Stimulated activated CD4-positive, alpha-beta T cell treated with anti-CD3 and anti-CD28 coated beads, Interleukin-15, amount 100 ng/mL, for 48 hours (primary cell): ENCODE results near the gene NEK6.

Source experiments
- DNase-seq, 2 donors: peaks; one replicate each; pipeline ENCODE4 v3.0.0-alpha.2; 2020; ENCODE audit warnings: low read depth in 2 of 2

Gene NEK6

DNA sequence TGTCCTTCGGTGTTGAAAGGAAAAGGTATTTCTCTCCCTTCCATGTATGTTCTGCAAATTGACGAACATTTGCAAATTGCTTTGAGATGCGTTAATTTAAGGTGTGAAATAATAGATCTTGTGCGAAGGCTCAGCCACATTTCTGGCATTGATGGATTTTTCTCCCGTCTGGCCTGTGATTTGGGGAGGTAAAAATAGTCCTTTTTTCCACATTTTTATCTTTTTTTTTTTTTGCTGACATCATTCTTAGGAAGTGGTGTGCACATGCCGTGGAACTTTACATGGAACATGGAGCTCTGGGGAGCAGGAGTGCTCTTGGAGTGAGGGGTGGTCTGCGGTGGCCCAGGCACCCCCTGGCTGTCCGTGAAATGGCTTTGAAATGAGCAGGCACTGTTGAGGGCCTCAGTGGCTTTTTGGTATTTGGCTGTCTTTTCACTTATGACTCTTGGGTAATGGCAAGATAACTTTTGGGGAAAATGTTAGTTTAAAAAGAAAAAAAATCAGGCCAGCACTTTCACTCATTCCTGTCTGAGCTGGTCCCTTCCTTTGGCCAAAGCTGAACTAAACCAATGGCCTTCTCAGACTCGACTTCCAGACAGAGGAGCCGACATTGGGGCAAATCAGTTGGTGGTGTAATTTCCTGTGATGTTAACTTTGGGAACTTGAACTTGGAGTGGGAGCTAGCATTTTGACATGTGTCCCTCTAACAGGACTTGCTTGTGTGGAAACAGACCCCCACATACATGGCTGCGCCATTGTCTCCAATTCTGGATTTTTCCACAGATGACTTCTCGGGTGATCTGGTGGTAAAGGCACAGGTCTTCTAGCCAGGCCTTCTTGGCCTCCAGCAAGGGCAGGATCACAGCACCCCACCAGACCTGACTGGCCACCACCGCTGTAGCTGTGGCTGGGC, 4.2 kb downstream of the NEK6 start:
- no peak for DNase-seq

DNA sequence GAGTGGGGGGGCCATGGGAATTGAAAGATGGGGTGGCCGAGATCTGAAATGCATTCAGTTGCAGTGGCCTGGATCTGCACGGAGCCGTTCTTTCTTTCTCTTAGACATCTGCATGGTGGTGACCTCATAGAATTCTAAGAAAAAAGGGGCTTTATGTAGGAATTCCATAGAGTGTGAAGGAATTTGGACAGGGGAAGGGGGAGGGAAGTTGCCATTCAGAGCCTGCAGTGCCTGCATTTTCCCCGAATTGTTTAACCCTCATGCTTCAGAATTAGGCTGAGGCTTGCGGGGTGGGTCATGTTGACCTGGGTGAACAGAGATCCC, 4.9 kb downstream of the NEK6 start:
- no peak for DNase-seq

DNA sequence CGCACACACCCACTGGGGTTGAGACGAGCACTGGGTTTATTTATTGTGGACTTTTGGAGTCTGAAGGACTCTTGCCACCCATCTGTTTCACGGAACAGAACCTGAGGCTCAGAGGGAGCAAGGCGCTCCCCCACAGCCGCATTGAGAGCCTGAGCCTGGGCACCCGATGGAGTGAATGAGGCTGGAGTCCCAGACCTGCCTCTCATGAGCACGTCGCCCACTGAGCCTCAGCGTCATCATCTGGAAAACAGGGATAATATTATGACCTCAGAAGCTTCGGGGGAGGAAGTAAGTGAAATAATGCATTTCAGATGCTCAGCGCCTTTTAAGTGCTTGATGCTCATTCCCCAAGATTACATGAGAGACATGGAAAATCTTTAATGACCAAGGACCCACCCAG, 5.5 kb downstream of the NEK6 start:
- DNase-seq: no peak

DNA sequence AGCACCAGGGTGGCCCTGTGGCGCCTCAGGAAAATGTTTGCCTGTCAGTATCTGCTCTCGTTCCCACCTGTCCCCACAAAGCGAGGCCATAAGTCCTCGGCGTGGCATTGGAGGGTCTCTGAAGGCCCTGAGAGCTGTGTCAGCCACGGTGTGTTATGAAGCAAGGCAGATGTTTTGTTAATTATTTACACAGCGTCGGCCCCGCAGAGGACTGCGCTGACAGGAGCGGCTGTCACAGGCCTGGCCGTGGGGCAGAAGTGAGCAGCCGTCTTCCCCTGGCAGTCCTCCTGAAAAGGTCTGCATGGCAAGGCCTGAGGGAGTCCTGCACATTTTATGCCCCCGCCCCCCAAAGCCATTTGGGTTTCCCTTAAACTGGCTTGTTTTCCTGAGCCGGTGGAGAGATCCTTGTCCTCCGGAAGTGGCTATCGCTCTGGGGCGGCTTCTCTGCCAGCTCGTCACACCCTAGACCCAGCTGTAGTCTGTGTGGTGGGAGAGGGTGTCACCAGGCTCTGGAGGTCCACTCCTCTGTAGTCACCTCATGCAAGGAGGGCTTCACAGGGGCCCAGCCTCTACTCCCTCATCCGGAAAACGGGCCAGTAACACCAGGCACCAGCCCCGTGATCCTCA, 6.2 kb downstream of the NEK6 start:
- DNase-seq: no peak

DNA sequence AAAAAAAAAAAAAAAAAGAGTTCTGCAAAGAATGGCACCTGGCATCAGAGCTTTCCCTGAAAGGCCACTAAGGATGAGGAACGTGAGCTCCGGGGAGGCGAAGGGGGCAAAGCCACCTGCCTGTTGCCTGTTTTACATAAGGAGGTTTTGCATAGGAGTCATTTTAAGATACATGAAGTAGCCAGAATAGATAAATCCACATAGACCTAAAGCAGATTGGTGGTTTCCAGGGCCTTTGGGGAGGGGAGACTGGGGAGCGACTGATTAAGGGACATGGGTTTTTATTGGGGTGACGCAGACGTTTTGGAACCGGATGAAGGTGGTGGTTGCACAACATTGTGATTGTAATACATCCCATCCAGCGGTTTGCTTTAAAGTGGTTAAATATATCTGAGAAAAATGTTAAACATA, 7.1 kb downstream of the NEK6 start:
- no peak for DNase-seq

DNA sequence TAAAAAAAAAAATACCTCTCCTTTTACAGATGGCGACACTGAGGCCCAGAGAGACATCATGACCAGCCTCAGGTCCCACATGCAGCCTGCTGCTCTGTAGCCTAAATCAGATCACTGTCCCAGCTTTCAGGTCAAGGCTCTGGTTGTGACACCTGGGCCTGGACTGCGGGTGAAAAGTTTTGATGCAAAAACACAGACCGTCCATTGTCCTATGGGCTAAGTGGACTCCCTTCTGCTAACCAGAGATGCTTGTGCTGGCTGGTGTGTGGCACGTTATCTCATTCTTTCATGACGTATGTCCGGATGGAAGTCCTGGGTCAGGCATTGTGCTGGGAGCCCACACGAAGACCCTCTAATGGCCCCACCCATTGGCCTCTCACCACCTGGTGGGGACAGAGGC, 7.8 kb downstream of the NEK6 start:
- DNase-seq: no peak

DNA sequence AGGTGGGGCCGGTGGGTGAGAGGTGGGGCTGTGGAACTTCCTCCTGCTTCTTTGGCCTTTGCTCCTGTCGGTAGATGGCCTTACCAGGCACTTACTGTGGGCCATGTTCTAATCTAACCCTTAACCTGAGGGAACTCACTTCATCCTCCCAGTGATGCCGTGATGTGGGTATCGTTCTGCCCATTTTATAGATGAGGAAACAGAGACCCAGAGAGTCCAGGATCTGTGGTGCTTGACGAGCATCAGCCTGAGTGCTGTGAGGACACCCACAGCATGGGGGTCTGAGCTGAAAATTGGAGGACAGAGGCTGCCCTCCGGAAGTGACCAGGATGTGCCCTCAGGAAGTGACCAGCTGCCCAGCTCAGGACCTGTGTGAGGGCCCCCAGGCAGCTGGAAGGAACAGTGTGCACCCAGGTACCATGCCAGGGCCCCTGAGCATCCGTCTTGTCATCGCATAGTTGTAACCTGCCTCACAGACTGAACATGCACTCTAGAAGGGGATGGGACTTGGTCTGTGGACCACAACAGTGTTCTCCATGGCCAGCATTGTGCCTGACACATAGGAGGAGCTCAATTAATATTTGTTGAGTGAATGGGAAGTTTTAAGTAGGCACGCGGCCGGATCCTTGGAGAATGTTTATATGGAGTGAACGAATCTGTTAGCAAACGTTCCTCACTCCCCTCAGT, 8.5 kb downstream of the NEK6 start:
- no peak for DNase-seq

DNA sequence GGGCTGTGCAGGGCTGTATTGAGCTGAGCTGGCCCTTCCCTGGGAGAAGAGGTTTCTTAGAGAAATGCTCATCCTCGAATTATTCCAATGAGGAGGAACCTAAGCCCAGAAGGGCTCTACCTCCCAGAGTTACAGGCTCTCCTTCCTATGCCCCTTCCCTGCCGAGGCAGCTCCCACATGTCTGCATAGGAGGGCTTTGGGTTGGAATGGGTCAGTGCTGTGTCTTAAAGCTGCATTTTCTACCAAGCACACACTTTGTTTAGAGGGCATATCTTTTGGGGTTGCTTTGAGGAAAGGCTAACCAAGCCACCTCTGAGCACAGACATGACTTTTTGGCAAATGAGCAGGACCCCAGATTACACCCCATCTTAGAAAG, 9.1 kb downstream of the NEK6 start:
- DNase-seq: no peak

DNA sequence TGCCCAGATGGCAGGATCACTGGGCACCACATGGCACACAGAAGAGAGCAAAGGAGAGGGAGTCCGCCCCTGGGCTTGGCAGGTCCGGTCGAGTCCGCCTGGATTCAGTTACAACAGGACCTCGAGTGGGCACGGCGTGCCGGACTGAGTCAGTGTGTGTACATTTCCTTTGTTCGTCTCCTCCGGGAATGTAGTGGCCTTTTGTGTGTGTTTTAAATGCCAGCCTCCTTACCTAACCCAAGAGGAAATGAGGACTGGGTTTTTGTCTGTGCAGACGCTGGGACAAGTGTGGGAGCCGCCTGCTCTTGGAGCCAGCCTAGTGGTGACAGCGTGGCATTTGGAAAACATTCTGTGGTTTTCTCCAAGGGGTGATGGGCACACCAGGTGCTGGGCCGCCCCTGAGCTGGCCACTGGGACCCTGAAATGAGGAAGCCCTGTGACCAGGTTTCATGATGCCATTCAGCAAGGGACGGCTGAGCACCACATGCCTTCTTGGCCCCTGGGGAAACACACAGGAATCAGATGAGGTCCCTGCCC, 9.6 kb downstream of the NEK6 start:
- DNase-seq: no peak

DNA sequence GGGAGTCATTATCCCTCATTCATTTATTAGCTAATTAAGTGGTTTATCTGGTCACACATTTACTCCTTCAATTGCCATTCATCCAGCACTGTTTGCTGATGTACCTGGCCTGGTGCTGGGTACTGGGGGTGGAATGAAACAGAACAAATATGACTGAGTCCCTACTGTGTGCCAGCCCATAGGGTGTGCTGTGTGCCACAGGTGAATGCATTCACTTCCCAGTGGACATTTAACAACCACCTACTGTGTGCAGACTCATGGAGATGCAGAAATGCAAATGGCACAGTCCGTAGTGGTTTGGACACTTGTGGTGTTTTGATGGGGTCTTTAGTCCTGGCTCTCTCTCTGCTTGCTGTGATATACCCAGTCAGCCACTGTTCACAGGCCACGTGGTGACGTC, 10.5 kb downstream of the NEK6 start:
- DNase-seq: no peak

DNA sequence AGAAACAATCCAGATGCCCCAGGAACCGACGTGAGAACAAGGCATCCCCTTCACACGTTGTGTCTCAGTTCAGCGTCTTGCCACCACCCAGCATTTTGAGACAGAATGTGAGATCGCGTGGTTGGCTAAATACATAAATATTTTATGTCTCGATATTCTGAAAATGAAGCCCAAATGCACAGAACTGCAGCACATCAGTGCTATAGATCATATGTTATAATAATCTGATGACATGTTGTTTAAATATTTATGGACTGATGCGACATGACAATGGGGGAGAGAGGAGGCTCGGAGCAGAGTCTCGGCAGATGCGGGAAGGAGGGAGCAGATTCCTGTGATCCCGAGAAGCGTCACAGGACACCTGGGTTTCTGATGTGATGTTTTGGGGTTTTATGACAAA, 10.9 kb downstream of the NEK6 start:
- no peak for DNase-seq

DNA sequence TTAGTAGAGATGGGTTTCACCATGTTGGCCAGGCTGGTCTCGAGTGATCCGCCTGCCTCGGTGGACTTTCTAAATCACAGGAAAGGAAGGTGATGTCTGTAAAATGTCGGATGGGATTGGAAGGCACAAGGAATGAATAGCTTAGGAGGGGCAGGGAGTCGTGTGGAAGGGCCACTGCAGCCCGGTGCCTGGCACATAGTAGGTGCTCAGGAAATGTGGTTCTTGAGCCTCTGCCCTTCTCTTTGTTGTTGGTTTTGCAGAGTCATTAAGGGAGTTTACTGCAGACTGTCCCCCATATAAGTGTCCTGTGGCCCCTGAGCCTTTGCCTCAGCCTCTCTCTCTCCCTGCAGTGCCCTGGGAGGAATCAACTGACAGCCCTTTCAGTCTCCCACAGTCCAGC, 11.8 kb downstream of the NEK6 start:
- no peak for DNase-seq

DNA sequence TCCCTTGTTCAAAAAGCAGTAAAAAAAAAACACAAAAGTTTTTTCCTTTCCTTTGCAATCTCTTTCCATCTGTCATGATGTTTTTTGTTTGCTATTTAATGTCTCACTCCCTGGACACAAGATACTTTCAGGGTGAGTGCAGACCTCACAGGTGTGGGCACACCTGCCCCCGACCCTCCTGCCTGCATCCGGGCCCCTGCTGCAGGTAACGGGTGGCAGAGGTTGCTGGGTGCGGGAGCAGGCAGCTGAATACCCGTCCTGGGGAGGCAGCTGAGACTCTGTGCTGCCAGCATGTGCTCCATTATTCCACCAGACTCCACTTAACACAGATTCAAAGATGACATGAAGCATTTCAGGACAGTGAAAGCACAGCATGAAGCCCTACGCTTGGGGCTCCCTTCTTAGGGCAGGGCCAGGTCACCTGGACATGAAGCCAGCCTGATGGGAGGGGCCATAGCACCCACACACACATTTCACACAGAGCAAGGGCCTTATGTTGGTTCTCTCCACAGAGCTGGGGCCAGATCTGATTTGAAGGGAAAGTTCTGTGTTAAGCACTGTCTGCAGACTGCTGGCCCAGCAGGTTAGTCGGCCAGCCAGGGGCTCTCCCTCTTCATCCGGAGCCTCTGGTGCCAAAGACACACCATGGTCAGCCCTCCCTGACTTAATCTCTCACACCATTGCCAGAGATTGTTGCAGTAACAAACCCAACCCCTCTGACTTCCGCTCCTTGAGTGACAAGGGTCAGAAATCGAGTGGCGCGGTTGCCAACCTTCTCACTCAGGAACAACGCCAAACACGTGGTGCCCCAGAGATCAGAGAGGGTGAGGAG, 13.0 kb downstream of the NEK6 start:
- no peak for DNase-seq

DNA sequence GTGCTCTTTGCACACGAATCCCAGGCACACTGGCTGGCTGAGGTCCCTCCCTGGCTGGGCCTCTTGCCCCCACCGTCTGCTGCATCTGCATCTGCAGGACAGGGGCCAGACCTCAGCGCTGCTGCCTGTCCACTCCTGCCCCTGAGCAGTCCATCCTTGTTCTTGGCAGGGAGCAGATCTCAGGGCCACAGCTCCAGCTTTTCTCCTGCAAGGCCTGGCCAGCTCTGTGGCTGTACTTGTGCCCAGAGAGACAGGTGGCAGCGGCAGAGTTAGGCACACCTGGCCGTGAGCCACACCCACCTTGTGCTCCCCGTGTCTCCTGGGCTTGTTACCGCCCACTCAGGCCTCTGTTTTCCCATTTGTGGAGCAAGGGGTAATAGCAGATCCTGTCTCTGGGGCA, 13.9 kb downstream of the NEK6 start:
- DNase-seq: no peak

DNA sequence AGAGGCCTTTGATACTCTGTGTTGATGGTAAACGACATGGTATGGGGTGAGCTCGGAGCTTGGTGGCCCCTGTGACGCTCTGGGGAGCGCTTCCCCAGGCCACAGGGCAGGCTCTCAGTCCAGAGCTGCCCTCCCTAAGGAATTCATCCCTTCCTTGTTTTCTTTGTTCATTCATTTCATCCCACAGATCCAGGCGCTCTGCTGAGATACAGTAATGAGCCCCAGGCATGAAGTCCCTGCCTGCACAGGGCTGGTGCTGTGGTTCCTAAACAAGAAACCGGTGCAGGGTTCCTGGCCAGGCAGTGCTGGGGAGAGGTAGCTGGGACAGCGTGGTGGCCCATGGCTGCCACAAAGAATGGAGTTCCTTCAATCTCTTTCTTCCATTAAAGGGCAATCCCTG, 14.4 kb downstream of the NEK6 start:
- no peak for DNase-seq

DNA sequence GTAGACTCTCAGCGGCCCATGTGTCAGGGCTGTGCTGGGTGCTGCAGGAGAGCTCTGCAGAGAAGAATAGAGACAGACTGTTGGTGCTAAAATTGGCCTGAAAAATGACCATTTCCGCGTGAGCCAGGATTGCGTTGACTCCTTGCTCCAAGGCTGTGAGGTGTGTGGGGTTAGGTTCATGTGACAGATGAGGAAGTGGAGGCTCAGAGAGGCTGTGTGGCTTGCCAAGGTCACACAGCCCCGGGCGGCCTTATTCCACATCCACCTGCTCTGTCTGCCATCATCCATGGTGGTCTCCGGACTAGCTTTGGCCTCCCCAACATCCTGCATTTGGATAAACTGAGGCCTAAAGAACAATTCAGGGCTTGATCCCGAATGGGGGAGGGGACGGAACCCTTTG, 15.2 kb downstream of the NEK6 start:
- no peak for DNase-seq

DNA sequence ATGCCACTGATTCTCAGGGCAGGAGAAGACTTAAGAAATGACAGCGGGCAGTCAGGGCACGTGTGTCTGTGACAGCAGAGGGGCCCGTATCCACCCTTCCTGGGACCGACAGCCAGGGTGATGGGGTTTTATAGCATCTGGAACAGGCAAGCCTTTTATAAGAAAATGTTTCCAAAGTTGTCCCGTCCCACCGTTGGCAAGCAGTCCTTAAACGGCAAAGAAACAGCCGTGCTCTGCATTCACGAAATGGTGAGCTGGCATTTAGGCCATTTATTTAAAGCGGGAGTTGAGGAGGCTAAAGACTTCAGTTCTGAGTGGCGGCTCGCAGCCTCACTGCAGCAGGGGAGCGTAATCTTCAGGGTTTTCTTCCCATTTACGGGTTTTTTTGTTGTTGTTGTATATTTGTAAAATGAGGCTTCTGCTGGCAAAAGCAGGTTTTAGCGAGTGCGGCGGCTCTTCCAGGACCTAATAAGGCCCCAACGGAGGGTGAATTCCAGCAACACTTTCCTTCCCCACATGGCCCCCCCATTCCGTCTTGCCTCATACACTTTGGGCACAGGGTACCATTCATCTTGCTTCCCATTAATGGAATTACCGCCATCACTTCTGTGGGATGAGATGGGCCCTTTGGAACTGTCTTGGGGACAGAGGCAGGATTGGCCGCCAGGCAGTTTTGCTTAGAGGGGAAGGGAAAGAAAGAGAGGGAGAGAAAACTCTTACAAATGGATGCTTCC, 15.8 kb downstream of the NEK6 start:
- DNase-seq: no peak

DNA sequence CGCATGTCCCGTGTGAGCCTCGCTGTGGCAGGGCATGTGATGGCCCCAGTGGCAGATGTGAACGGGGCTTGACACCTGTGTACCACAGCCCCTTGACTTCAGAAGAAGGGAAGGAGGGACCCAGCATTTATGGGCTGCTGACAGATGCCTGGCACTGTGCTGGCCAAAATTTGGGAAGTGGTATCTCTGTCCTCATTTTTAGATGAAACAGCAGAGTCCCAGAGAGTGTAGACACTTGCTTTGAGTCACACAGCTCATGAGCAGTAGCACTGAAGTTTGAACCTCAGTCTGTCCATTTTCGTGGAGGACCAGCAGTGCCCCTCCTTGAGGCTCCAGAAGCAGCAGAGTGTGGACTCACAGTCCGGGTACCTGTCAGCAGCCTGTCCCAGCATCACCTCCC, 16.5 kb downstream of the NEK6 start:
- DNase-seq: no peak

DNA sequence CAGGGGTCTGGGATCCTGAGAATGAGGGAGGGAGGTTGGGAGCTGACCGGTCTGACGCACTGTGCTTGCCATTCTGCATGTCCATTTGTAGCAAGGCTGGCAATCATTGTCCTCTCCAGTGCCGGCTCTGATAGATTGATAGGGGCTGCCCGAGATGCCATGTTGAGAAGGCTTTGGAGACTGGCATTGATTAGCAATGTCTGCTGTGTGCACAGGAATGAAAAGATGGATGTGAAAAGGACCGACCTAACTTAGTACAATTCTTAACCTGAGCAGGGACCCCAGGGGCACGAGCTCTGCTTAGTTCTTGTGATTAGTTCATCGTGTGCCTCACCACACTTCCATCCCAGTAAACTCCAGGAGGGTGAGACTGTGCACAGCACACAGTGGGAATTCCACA, 17.0 kb downstream of the NEK6 start:
- no peak for DNase-seq

DNA sequence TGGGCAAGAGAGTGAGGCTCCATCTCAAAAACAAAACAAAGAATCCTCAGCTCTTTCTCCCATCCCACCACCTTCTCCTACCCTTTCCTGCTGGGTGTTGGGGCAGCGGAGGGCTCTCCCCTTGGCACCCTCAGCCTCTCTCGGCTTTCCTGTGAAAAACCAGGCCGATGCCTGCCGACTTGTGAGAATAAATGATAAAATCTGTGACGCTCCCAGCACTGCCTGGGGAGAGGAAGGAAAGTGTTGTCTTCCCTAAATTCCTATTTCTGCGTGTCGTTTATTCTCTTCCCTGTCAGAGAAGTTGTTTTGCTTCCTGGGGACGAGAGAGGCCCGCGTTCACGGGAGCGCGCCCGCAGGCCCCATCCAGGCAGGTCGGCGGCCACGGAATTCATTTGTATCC, 19.7 kb downstream of the NEK6 start:
- no peak for DNase-seq

DNA sequence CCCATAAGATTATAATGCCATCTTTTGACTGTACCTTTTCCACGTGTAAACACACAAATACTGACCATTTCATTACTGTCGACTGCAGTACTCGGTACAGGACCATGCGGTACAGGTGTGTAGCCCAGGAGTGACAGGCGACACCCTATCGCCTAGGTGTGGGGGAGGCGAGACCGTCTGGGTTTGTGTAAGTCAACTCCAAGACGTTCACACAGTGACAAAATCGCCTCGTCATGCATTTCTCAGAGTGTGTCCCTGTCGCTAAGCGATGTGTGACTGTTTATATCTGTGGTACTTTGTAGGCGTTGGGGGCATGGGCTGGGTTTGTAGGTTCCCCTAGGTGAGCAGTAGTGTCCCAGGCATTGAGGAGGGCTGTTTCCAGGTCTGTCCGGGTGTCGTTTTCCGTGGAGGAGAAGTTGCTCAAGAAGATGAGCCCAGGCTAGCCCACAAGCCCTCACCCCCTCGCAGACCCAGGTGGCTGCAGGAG, 20.3 kb downstream of the NEK6 start:
- DNase-seq: no peak
